Hepatic stellate cell (primary cell): ENCODE measurements around the gene CAMKK1.

Source experiments
- DNase-seq: peaks from one replicate; pipeline ENCODE4 v3.0.0; 2011; ENCODE audit warnings: low spot score

Gene CAMKK1

DNA sequence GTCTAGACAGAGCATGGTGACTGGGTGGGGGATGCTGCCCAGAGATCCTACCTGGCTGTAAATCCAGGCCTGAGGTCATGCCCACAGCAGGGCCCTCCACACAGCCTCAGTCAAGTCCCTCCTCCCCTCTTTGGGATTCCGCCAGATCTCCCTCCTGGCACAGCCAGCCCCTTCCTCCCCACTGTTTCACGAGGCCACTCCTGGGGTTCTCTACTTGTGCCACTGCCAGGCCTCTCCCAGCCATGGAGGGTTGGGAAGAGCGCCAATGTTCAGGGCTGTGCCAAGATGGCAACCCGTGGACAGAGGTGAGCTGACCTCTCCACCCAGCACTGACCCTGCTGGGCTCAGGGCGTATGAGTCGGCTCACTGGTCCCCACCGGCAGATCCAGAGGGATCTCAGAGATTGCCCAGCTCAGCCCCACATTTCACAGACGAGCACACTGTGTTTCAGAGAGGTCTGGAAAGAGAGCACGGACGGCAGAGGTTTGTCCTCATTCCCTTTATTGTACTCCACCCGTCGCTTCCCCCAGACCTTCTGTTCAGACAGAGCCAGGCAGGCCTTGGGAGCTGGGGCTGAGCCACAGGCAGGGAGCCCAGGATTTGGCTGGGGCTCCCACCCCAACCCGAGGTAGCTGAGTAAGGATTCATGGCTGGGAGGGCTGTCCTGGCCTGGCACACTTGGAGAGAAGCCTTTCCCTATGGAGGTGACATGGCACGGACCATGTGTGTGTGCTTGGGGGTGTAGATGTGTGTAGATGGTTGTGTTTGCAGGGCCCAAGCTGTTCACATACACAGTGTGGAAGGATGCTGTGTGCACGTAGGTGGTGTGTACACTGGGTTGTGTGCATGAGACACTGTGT is 3.5 kb upstream of the CAMKK1 start:
- DNase-seq: no peak

DNA sequence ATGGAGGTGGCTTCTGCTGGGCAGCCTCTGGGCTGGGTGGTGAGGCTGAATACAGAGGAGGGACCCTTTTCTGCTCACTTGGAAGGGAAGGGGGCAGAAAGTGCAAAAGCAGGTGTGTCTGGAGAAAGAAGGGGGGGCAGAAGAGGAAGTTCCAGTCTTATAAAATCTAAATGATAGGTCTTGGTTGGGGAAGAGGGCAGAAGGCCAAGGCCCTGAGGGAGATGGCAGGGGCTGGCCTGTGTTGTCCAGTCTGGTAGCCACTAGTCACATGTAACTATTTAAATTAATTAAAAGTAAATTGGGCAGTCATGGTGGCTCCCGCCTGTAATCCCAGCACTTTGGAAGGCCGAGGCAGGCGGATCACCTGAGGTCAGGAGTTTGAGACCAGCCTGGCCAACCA is 2.5 kb upstream of the CAMKK1 start:
- DNase-seq: no peak

DNA sequence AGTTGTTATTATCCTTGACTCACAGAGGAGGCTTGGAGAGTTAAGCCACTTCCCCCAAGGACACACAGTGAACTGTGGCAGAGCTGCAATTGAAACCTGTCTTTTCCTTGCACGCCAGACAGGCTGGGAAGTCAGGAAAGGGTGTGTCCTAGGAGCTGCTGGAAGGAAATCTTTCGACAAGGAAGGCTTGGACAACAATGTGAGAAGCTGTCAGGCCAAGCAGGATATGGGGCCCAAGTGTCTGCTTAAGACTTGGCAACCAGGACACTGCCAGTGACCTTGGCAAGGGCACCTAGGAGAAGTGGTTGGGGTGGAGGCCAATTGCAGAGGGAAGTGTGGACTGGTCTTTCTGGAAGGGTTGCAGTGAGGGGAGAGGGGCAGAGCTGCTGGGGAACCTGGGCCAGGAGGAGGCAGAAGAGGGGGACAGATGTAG is 2.1 kb upstream of the CAMKK1 start:
- DNase-seq: no peak

DNA sequence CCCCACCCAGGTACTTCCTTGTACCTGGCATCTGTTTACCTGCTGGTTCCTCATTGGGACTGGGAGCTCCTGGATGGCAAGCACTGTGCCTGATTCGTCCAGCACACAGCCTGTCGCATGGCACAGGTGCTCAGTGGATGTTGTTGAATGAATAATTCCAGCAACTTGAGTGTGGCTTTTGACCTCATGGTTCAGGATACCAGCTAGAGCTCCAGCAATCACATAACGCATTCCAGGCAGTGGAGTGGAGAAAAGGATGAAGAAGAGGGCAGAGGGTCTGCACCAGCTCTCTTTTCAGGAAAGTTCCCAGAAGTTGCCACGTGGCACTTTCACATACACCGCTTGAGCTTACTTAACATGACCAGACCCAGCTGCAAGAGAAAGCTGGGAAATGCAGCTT is 1.3 kb upstream of the CAMKK1 start:
- no peak for DNase-seq

DNA sequence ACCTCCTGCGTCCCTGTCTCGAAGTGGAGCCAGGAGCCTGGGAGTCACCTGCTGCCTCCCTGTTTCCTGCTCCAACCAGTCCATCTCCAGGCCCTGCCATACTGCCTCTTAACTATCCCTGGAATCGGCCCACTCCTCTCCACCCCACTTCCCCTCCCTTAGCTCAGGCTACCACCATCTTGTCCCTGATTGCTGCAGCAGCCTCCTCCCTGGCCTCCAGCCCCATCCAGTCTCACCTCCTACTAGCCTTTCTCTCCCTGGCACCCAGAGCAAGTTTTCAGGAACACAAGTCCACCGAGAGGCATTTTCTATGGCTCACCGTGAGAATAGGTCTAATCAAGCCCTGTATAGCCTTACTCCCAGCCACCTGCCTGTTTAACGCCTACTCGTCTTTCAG is 865 bp upstream of the CAMKK1 start:
- no peak for DNase-seq

DNA sequence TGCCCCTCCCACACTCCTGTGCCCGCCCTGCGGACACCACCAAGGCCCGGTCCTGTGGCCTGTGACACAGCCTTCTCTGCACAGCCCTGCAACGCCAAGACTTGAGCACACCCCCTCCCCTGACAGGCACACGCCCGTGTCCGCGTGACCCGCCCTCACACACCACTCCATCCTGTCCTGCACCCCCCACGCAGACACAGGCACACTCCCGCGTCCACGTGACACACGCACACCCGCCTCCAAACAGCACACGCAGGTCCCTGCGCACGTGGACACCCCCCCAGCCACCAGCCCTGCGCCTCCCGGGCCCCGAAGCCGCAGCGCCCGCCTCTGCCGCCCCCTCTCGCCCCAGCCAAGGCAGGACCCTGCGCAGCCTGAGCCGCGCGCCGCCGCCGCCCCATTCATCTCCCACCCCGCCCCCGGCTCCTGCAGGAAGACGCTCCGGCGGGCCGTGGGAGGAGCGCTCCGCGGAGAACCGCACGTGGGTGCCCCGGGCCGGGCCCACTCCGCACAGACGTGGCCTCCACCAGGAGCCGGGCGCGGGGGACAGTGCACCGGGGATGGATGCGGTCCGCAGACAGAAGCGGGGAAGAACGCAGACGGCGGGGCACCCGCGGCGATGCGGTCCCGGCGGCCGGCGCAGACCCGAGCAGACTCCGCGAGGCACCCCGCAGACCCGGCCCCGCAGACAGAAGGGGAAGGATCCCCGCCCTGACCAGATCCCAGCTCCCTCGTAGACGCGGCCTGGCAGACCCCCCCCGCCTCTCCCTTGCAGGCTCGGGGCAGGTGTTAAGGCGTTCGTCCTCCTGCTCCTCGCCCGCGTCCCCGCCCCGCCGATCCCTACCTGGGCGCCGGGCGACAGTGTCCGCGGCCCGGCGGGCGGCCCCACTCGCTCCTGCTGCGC is 506 bp downstream of the CAMKK1 start:
- peak; percentile 87 for DNase-seq

DNA sequence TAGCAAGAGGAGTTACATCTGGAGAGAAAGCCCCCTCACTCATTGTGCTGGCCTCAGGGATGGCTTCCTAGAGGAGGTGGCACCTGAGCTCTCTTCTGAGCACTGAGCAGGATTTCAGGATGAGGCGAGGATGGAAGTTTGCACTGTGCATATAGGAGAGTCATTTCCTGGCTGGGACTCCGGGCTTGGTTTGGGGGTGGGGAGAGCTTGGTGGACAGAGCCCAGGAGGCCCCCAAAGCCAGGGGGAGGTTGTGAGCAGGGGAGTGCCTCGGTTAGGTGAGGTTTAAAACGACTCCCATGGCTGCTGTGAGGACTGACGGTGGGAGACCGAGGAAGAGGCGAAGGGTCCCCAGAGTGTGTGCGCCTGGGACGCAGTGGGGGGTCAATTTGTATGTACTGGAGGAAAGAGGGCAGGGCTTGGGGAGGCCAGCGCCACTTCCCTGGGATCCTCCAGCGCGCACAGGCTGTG is 1.2 kb downstream of the CAMKK1 start:
- DNase-seq: no peak

DNA sequence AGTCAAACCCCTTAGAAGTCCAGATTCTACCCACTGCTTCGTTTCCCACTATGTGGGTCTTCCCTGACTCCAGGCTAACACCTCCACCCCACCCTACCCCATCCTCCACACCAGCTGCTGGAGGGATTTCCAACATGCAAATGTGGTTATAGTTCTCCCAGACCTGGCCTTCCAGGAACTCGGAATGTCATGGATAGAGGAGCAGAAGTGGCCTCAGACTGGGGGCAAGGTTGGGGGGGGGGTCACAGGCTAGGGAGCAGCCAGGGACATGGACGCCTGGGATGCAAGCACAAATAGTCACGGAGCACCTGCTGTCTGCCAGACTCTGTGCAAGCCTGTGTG is 2.0 kb downstream of the CAMKK1 start:
- DNase-seq: no peak

DNA sequence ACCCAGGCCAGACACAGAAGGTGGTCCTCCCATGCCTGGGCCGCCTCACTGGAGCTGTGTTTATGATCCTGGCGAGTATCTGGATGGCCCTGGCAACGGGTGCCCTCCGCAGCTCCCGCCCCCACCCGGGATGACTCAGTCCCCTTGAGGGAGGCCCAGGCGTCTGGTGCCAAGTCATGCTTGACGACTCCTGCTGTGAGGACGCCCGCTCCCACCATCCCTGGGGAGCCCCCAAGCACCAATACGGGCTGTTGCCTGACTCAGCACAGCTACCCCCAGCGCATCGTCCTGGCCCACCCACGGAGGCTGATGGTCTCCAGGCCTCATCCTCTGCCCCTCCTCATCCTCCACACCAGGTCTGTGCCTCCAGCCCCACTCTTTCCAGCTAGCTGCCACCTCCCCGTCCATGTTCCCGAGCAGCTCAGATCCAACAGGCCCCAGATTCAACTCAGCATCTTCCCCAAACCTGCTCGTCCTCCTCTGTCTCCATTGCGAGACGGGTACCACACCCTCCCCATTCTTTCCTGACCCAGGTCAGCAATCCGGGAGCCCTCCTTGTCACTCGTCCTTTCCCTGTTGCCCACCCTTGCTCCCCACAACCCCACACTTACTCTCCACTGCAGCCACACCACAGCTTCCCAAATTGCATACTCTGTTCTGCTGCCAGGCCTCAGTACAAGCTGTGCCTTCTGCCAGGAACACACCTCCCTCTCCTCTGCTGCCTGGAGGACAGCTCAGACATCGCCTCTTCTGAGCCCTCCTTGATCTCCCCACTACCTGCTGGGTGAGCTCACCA is 2.6 kb downstream of the CAMKK1 start:
- peak; percentile 93 for DNase-seq

DNA sequence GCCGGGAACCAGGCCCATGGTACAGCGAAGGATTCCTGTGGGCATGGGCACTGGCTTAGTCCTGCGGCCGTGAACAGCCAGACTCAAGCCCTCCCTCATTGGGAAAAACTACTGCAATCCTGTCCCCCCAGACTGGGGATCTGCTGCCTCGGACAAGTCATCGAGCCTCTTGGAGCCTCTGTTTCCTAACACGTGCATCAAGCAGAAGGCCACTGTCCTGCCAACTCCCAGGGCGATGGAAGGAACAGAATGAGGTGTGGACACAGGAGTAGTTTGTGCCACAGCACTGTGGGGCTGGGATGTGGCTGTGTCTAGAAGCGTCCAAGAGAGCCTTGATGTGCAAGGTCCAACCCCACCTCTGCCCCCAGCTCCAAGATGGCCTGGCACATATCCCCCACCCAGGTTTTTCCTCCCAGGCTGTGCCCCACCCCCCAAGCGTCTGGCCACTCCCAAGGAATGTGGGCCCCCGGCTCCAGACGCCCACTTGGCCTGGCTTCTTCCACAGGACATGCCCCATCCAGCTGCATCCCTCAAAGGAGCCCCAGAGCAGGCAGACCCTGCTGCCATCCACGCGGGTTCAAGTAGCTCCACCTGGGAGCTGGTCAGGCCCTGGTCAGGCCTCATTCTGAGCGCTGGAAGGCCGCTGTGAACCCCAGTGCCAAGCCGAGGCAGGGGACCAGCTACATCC is 3.4 kb downstream of the CAMKK1 start:
- DNase-seq: no peak

DNA sequence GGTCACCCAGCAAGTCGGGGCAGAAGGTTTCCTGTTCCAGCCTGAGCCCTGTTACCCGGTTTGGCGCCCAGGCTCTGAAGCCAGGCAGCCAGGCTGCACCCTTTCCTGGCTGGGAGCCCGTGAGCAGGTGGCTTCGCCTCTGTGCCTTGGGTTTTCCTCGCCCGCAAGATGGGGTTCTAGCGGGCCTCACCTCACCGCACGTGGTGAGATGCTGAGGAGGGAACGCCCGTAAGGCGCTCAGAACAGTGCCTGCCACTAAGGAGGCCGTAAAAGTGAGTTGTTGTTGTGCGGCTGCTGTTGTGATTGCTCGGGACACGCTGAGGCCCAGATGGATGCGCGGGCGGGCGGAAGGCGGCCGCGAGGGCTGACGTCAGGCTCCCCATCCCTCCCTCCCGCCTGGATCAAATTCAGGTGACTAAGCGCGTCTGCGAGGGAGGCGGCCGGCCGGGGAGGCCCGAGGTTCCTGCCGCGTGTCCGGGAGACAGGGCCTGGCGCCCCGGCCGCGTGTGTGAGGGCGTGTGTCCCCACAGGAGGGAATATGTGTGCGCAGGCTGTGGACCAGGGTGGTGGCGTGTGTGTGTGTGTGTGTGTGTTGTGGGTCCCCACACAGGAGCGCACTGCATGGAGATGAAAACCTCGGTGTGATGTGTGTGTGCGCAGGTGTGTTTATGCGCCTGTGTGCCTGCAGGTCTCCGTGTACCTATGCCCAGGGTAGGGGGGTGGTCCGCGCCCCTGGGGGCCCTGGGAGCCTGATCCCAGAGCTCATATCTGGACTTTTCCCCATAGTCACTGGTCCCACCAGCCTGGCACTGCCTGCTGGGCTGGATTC is 4.3 kb downstream of the CAMKK1 start:
- no peak for DNase-seq

DNA sequence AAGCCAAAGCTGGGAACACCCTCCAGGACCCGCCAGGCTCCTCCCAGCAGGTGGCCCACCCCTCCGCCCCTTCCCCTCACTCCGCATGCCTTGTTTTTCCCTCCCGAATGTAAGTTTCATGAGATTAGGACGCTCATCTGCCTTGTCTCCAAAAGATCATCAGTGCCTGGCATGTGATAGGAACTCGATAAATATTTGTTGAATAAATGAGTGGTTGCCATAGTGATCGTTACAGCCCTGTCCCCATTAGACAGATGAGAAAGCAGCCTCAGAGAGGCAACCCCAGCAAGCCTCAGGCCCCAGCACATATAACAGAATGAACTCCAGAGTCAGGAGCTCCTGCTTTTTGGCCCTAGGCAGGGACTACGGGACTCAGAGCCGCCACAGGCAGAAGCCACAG is 5.0 kb downstream of the CAMKK1 start:
- no peak for DNase-seq

DNA sequence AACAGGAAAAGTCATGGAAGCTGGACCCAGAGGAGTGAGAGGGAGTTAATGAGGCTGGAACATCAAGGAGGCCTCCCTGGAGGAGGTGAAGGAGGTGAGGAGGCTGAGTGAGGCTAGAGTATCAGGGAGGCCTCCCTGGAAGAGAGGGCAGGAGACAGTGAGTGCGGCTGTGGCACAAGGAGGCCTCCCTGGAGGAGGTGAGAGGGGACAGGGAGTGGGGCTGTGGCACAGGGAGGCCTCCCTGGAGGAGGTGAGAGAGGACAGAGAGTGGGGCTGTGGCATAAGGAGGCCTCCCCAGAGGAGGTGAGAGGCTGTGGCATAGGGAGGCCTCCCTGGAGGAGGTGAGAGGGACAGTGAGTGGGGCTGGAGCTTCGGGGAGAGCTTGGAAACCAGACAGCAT is 5.5 kb downstream of the CAMKK1 start:
- no peak for DNase-seq

DNA sequence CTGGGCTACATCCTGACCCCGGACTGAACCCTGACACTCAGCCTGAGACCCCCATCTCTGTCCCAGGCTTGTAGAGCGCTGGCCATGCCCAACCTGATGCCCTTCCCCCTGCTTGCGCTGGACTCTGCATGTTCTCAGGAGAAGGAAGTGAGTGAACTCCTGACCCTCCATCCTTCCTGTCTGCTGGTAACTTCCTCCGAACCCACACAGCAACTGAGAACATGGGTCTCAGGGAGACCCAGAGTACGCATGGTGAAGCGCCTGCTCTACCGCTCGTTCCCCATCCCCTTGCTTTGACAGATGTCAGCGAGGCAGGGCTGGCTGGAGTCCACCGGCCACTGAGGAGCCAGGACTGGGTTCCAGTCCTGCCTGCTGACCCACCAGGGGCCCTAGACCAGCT is 6.1 kb downstream of the CAMKK1 start:
- DNase-seq: no peak

DNA sequence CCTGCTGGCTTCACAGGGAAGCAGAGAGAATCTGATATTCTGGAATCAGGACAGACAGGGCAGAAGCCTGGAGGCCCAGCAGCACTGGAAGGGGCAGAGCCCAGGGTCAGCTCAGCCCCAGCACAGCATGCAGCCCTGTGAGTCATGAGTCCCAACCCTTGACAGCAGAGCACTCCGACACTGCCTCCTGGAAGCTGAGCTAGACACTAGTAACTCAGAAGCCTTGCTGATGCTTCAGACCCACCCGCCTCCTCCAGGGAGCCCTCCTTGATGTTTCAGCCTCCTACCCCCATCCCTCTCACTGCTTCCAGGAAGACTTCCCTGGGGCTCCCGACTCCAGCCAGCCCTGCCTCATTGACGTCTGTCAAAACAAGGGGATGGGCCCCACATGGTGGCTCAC is 6.9 kb downstream of the CAMKK1 start:
- peak; percentile 71 for DNase-seq

DNA sequence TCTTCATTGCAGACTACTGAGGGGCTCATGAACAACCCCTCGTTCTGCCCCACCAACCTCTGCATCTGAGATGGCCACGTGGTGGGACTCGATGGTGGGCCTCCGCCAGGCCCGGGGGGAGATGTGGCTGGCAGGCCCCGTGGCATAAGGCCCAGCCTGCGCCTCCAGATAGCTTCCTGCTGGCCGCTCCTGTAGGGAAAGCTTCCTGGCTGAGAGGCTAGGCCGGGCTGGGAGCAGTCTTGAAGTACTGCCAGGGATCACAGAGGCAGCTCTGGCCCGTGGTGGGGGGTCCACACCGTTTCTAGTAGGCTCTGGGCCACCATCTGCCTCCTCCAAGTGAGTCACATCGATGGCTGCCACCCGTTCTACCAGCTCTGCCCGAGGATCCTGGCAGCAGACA is 7.6 kb downstream of the CAMKK1 start:
- DNase-seq: no peak

DNA sequence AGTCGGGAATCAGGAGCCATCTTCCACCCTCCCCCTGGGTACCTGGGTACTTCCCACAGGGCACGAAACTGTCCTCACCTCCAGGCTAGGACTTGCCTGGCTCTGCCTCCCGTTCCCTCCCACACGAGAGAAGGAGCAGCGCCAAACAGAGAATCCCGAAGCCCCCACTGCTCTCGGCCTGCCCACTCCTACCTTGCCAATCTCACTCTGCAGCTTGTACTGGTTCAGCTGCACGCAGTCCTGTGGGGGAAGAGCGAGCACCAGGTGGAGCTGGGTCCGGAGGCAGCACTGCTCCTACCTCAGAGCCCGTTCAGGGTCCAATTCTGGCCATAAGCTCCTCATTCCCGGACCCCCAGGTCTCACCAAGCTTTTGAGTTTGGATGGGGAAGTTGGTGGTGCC is 8.7 kb downstream of the CAMKK1 start:
- DNase-seq: no peak

DNA sequence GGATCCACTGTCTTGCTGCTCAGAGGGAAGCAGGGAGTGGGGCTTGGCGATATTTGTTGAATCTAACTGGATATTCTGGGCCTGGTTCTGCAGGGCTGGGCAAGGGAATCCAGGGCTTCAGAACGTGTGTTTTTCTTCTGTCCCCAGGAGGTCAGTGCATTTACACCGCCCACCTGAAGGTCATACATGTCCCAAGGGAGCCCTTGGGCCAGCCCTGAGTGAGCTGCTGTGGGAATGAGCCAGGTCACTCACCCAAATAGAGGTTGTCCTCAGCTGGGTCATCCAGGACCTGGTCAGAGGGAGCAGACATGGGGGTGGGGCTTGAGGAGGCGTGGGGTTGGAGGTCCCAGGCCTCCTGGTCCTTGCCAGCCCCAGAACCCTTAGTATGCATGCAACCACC is 10.6 kb downstream of the CAMKK1 start:
- no peak for DNase-seq

DNA sequence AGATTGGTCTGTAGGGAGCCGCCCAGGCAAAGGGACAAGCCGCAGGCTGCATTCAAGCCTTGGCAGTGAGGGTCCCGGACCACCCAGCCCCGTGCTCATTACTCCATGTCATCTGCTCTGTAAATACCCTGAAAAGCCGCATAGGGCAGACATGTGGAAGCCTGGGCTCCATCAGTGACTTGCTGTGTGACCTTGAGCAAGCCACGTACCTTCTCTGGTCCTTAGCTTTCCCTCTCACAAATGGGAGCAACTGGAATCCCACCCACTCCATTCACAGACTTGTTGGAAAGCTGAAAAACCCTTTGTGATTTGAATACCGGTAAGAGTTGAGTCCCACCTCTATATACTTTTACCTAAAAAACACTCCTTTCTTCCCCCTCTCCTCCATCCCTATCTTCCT is 11.9 kb downstream of the CAMKK1 start:
- DNase-seq: no peak

DNA sequence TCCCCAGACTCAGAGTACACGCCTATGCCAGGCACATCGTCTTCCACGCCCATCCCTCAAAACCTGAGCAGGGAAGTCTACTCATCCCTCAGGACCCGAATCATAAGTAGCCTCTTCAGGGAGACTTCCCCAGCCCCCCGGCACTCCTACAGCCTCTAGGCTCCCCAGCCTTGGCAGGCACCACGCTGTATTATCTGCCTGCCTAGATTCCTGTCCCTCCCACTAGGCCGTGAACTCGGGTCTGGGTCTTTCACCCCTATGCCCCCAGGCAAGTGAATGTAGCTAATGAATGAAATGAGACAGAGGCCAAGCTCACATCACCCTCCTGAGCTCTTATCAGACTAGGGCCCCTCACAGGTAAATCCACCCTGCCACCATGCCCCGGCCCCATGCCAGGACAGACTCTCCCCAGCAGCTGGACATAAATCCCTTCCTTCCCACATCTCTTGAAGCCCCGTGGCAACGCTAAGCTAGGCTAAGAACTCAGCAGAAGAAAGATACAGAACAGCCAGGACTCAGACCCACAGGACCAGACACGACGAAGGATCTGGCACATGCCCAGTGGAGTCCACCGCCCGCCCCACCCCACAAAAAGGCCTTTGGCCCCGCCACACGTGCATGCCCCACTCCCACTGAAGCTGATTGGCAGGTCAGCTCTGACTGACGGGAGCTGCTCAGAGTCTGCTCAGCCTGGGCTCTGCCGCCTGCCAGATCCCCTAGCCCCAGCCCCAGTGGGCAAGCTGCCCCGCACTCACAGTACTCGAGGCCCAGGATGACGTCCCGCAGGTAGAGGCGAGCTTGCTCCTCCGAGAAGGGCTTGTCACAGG is 13.0 kb downstream of the CAMKK1 start:
- no peak for DNase-seq
